HEK293 (cell line): ENCODE results near the gene FKRP.

Experiments
- CTCF ChIA-PET: fragments of 350-600 bp; formaldehyde crosslinking; extraction: SDS; loops from one replicate; lab custom pipeline; 2021; ENCODE audit warnings: antibody characterized with exemption; lab: Yijun Ruan, JAX
- POLR2A ChIA-PET: fragments of 300-600 bp; formaldehyde crosslinking; extraction: SDS; loops from one replicate; lab custom pipeline; 2020; ENCODE audit warnings: antibody characterized with exemption, inconsistent platforms; lab: Yijun Ruan, JAX
- H3K27ac ChIP-seq: fragments of 200-500 bp; sonication (Bioruptor generic); 2 replicates; pipeline ENCODE4 v1.5.1; 2014; ENCODE audit warnings: low read depth, low read length, control low read depth, inconsistent platforms; ENCODE audit errors: extremely low read depth
- H3K36me3 ChIP-seq, 2 experiments: fragments of 200-500 bp in 1 of 2; sonication (Bioruptor generic) in 1 of 2; 1 replicate in 1 of 2; 2 replicates in 1 of 2; pipeline ENCODE4 v1.5.1; 2014 to 2017; ENCODE audit warnings: inconsistent platforms in 2 of 2, low read length in 2 of 2; ENCODE audit not compliant: control insufficient read depth in 2 of 2, insufficient read depth in 1 of 2
- H3K4me1 ChIP-seq: fragments of 200-500 bp; sonication (Bioruptor generic); 2 replicates; pipeline ENCODE4 v1.5.1; 2014; ENCODE audit warnings: mild to moderate bottlenecking, low read length, inconsistent platforms; ENCODE audit not compliant: control insufficient read depth, insufficient read depth
- H3K4me3 ChIP-seq: 2 replicates; pipeline ENCODE4 v1.5.1; 2011; ENCODE audit warnings: low read depth, mild to moderate bottlenecking, control low read depth, low read length, moderate library complexity
- H3K9me3 ChIP-seq: fragments of 200-500 bp; sonication (Bioruptor generic); 2 replicates; pipeline ENCODE4 v1.5.1; 2014; ENCODE audit warnings: low read depth, low read length, inconsistent platforms; ENCODE audit not compliant: control insufficient read depth, insufficient read depth
- KLF16 ChIP-seq: fragments of 450-650 bp; formaldehyde crosslinking; IDR thresholded peaks from 2 replicates; pipeline ENCODE4 v1.5.1; 2017; ENCODE audit warnings: missing biosample characterization, missing genetic modification characterization
- WT1 ChIP-seq: fragments of 450-650 bp; formaldehyde crosslinking; IDR thresholded peaks from 2 replicates; pipeline ENCODE4 v1.5.1; 2016; ENCODE audit warnings: missing biosample characterization, missing genetic modification characterization
- YY1 ChIP-seq: fragments of 450-650 bp; formaldehyde crosslinking; IDR thresholded peaks from 2 replicates; pipeline ENCODE4 v1.5.1; 2018; ENCODE audit warnings: missing biosample characterization, missing genetic modification characterization
- ZBTB17 ChIP-seq: fragments of 450-650 bp; formaldehyde crosslinking; IDR thresholded peaks from 2 replicates; pipeline ENCODE4 v1.5.1; 2016; ENCODE audit warnings: missing biosample characterization, missing genetic modification characterization
- ZNF121 ChIP-seq: fragments of 450-650 bp; formaldehyde crosslinking; IDR thresholded peaks from 2 replicates; pipeline ENCODE4 v1.5.1; 2016; ENCODE audit warnings: missing biosample characterization, missing genetic modification characterization
- ZNF324 ChIP-seq: fragments of 450-650 bp; formaldehyde crosslinking; IDR thresholded peaks from 2 replicates; pipeline ENCODE4 v1.5.1; 2016; ENCODE audit warnings: missing biosample characterization, missing genetic modification characterization
- ZNF514 ChIP-seq: fragments of 450-650 bp; formaldehyde crosslinking; IDR thresholded peaks from 2 replicates; pipeline ENCODE4 v1.5.1; 2016; ENCODE audit warnings: missing biosample characterization, missing genetic modification characterization
- ZNF530 ChIP-seq: fragments of 450-650 bp; formaldehyde crosslinking; IDR thresholded peaks from 2 replicates; pipeline ENCODE4 v1.5.1; 2016; ENCODE audit warnings: low read depth, missing biosample characterization, missing genetic modification characterization
- ZNF600 ChIP-seq: fragments of 450-650 bp; formaldehyde crosslinking; IDR thresholded peaks from 2 replicates; pipeline ENCODE4 v1.5.1; 2016; ENCODE audit warnings: missing biosample characterization, missing genetic modification characterization
- TF ChIP-seq, protein P1 (sequence below): fragments of 450-650 bp; formaldehyde crosslinking; IDR thresholded peaks from 2 replicates; pipeline ENCODE4 v1.5.1; 2016; ENCODE audit warnings: missing biosample characterization, missing genetic modification characterization
- TF ChIP-seq, protein P2 (sequence below): IDR thresholded peaks from 2 replicates; pipeline ENCODE4 v1.6.1; 2011; ENCODE audit warnings: mild to moderate bottlenecking, low read depth, low read length, borderline replicate concordance
- TF ChIP-seq, protein P3 (sequence below): fragments of 450-650 bp; formaldehyde crosslinking; IDR thresholded peaks from 2 replicates; pipeline ENCODE4 v1.5.1; 2016; ENCODE audit warnings: missing biosample characterization, missing genetic modification characterization
- TF ChIP-seq, protein P4 (sequence below): fragments of 450-650 bp; formaldehyde crosslinking; IDR thresholded peaks from 2 replicates; pipeline ENCODE4 v1.5.1; 2016; ENCODE audit warnings: missing biosample characterization, missing genetic modification characterization
- TF ChIP-seq, protein P5 (sequence below): fragments of 450-650 bp; formaldehyde crosslinking; IDR thresholded peaks from 2 replicates; pipeline ENCODE4 v1.5.1; 2016; ENCODE audit warnings: missing biosample characterization, missing genetic modification characterization
- TF ChIP-seq, protein P6 (sequence below): fragments of 450-650 bp; formaldehyde crosslinking; IDR thresholded peaks from 2 replicates; pipeline ENCODE4 v1.5.1; 2016; ENCODE audit warnings: missing biosample characterization, missing genetic modification characterization
- TF ChIP-seq, protein P7 (sequence below): fragments of 450-650 bp; formaldehyde crosslinking; IDR thresholded peaks from 2 replicates; pipeline ENCODE4 v1.5.1; 2017; ENCODE audit warnings: missing biosample characterization, missing genetic modification characterization

The FKRP gene

DNA sequence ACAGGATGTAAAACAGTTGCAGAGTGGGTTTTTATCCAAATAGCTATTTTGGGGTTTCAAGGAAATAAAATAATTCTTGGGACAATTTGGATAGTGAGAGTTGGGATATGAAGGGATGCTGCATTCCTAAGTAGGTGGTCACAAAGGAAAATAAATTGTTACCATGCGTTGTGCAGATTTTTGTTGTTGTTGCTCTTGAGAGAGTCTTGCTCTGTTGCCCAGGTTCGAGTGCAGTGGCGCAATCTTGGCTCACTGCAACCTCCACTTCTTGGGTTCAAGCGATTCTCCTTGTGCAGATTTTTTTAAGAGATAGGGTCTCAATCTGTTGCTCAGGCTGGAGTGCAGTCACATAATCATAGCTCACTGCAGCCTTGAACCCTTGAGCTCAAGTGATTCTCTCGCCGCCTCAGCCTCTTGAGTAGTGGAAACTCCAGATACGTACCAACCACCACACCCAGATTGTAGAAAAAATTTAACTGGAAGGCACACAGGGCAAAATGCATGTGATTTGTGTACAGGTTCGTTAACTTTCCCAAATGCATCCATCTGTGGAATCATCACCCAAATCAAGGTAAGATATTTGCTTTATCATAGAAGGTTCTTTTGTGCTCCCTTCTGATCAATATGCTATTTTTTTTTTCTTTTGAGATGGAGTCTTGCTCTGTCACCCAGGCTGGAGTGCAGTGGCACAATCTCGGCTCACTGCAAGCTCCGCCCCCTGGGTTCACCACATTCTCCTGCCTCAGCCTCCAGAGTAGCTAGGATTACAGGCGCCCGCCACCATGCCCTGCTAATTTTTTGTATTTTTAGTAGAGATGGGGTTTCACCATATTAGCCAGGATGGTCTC, 26.5 kb downstream of the FKRP start:
- no peak overlapping the region for H3K27ac ChIP-seq
- ChIA-PET POLR2A (interaction anchor here (0.6 to 2.0 kb wide), 7 partner anchors 8 to 68 kb away, joined by 3 to 10 read pairs (median 4); partner anchors contain the start of gene SLC1A5), CTCF (interaction anchor here (0.6 to 1.6 kb wide), 7 partner anchors 14 to 256 kb away, joined by 3 to 6 read pairs (median 4); no protein-coding TSS in a partner anchor)
- peaks cover 28% of the 10 kb centered on the region in 2 experiments for H3K36me3 ChIP-seq
- no peak overlapping the region for H3K4me3 ChIP-seq
- H3K9me3 ChIP-seq = no peaks in the 10 kb centered on the region
- H3K4me1 ChIP-seq = peaks cover 12% of the 10 kb centered on the region
- TF ChIP-seq WT1 (tag by site-specific recombination) (no peak), ZNF121 (tag by site-specific recombination) (peak; percentile 49; the same call in 1 of the 2 replicates), ZNF530 (no peak), ZNF514 (tag by site-specific recombination) (no peak), YY1 (tag by site-specific recombination) (no peak), ZBTB17 (tag by site-specific recombination) (peak; percentile 51), ZNF324 (tag by site-specific recombination) (no peak), KLF16 (tag by site-specific recombination) (no peak), ZNF600 (peak; percentile 54; the same call in 1 of the 2 replicates)
- TF ChIP-seq, protein P1, sequence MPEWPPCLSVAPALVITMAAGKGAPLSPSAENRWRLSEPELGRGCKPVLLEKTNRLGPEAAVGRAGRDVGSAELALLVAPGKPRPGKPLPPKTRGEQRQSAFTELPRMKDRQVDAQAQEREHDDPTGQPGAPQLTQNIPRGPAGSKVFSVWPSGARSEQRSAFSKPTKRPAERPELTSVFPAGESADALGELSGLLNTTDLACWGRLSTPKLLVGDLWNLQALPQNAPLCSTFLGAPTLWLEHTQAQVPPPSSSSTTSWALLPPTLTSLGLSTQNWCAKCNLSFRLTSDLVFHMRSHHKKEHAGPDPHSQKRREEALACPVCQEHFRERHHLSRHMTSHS (tag by site-specific recombination) = no peak
- TF ChIP-seq, protein P2, sequence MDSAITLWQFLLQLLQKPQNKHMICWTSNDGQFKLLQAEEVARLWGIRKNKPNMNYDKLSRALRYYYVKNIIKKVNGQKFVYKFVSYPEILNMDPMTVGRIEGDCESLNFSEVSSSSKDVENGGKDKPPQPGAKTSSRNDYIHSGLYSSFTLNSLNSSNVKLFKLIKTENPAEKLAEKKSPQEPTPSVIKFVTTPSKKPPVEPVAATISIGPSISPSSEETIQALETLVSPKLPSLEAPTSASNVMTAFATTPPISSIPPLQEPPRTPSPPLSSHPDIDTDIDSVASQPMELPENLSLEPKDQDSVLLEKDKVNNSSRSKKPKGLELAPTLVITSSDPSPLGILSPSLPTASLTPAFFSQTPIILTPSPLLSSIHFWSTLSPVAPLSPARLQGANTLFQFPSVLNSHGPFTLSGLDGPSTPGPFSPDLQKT = no peak
- TF ChIP-seq, protein P3, sequence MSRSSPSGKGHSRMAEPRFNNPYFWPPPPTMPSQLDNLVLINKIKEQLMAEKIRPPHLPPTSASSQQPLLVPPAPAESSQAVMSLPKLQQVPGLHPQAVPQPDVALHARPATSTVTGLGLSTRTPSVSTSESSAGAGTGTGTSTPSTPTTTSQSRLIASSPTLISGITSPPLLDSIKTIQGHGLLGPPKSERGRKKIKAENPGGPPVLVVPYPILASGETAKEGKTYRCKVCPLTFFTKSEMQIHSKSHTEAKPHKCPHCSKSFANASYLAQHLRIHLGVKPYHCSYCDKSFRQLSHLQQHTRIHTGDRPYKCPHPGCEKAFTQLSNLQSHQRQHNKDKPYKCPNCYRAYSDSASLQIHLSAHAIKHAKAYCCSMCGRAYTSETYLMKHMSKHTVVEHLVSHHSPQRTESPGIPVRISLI (tag by site-specific recombination) = 0 out of 2 replicates have a peak, but pooled peaks have one; percentile 21
- TF ChIP-seq, protein P4, sequence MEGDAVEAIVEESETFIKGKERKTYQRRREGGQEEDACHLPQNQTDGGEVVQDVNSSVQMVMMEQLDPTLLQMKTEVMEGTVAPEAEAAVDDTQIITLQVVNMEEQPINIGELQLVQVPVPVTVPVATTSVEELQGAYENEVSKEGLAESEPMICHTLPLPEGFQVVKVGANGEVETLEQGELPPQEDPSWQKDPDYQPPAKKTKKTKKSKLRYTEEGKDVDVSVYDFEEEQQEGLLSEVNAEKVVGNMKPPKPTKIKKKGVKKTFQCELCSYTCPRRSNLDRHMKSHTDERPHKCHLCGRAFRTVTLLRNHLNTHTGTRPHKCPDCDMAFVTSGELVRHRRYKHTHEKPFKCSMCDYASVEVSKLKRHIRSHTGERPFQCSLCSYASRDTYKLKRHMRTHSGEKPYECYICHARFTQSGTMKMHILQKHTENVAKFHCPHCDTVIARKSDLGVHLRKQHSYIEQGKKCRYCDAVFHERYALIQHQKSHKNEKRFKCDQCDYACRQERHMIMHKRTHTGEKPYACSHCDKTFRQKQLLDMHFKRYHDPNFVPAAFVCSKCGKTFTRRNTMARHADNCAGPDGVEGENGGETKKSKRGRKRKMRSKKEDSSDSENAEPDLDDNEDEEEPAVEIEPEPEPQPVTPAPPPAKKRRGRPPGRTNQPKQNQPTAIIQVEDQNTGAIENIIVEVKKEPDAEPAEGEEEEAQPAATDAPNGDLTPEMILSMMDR (tag by site-specific recombination) = no peak
- TF ChIP-seq, protein P5, sequence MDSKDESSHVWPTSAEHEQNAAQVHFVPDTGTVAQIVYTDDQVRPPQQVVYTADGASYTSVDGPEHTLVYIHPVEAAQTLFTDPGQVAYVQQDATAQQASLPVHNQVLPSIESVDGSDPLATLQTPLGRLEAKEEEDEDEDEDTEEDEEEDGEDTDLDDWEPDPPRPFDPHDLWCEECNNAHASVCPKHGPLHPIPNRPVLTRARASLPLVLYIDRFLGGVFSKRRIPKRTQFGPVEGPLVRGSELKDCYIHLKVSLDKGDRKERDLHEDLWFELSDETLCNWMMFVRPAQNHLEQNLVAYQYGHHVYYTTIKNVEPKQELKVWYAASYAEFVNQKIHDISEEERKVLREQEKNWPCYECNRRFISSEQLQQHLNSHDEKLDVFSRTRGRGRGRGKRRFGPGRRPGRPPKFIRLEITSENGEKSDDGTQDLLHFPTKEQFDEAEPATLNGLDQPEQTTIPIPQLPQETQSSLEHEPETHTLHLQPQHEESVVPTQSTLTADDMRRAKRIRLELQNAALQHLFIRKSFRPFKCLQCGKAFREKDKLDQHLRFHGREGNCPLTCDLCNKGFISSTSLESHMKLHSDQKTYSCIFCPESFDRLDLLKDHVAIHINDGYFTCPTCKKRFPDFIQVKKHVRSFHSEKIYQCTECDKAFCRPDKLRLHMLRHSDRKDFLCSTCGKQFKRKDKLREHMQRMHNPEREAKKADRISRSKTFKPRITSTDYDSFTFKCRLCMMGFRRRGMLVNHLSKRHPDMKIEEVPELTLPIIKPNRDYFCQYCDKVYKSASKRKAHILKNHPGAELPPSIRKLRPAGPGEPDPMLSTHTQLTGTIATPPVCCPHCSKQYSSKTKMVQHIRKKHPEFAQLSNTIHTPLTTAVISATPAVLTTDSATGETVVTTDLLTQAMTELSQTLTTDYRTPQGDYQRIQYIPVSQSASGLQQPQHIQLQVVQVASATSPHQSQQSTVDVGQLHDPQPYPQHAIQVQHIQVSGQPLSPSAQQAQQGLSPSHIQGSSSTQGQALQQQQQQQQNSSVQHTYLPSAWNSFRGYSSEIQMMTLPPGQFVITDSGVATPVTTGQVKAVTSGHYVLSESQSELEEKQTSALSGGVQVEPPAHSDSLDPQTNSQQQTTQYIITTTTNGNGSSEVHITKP = peak; percentile 69
- TF ChIP-seq, protein P6, sequence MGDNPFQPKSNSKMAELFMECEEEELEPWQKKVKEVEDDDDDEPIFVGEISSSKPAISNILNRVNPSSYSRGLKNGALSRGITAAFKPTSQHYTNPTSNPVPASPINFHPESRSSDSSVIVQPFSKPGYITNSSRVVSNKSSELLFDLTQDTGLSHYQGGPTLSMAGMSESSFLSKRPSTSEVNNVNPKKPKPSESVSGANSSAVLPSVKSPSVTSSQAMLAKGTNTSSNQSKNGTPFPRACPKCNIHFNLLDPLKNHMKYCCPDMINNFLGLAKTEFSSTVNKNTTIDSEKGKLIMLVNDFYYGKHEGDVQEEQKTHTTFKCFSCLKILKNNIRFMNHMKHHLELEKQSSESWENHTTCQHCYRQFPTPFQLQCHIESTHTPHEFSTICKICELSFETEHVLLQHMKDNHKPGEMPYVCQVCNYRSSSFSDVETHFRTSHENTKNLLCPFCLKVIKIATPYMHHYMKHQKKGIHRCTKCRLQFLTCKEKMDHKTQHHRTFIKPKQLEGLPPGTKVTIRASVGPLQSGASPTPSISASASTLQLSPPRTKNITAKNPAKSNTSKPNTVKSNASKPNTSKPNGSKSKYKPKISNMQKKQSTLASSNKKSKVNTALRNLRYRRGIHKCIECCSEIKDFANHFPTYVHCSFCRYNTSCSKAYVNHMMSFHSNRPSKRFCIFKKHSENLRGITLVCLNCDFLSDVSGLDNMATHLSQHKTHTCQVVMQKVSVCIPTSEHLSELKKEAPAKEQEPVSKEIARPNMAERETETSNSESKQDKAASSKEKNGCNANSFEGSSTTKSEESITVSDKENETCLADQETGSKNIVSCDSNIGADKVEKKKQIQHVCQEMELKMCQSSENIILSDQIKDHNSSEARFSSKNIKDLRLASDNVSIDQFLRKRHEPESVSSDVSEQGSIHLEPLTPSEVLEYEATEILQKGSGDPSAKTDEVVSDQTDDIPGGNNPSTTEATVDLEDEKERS = no peak
- TF ChIP-seq, protein P7, sequence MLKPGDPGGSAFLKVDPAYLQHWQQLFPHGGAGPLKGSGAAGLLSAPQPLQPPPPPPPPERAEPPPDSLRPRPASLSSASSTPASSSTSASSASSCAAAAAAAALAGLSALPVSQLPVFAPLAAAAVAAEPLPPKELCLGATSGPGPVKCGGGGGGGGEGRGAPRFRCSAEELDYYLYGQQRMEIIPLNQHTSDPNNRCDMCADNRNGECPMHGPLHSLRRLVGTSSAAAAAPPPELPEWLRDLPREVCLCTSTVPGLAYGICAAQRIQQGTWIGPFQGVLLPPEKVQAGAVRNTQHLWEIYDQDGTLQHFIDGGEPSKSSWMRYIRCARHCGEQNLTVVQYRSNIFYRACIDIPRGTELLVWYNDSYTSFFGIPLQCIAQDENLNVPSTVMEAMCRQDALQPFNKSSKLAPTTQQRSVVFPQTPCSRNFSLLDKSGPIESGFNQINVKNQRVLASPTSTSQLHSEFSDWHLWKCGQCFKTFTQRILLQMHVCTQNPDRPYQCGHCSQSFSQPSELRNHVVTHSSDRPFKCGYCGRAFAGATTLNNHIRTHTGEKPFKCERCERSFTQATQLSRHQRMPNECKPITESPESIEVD (tag by site-specific recombination) = no peak
